Liver (tissue), 3 donors: Measurements from ENCODE around the gene TYMS.

Experiments
- CTCF ChIP-seq: fragments of 150-350 bp; IDR thresholded peaks from 2 replicates; pipeline ENCODE4 v1.5.1; 2017; ENCODE audit warnings: improper control_type of control experiment, low read depth, low read length; ENCODE audit not compliant: missing input control
- FOXA1 ChIP-seq: IDR thresholded peaks from 2 replicates; pipeline ENCODE4 v1.6.1; 2016; ENCODE audit warnings: antibody characterized with exemption
- MAX ChIP-seq: IDR thresholded peaks from 2 replicates; pipeline ENCODE4 v1.6.1; 2016; ENCODE audit warnings: antibody characterized with exemption
- SP1 ChIP-seq: IDR thresholded peaks from 2 replicates; pipeline ENCODE4 v1.6.1; 2018; ENCODE audit warnings: antibody characterized with exemption, mild to moderate bottlenecking
- TAF1 ChIP-seq: conservative IDR thresholded peaks from 2 replicates; pipeline ENCODE4 v1.6.1; 2016; ENCODE audit warnings: antibody characterized with exemption, mild to moderate bottlenecking
- donor health status: healthy.
- donor health status: healthy.

GRCh38 chr18:683531-683930 is 26.1 kb downstream of the TYMS start:
- TF ChIP-seq FOXA1 = no peak
- no peak for TF ChIP-seq CTCF
- no peak for TF ChIP-seq SP1
- TF ChIP-seq MAX = no peak
- TF ChIP-seq TAF1 = no peak
